Measurements from ENCODE around the gene MTMR10. TPM values are rescaled to one million over a fixed set of nuclear protein-coding genes. Genes with fewer than 3 reads are reported as not detected.
A peak's percentile ranks its signal among the peaks of the same experiment; 100 is the strongest.

MTMR10 gene
- total RNA-seq, 5 donors from 2014 or later (not counting 1 experiment from before 2014, with no cell fraction given), result 29.2 to 40.7 (median 33.1) TPM

- no peaks in the 10 kb centered on the region for H3K9me3 ChIP-seq
- Mint-ChIP-seq H3K4me3 (no peak overlapping the region), H3K4me1 (peaks cover 10 to 11% (median 11%) of the 10 kb centered on the region in 3 donors), H3K9me3 (no peaks in the 10 kb centered on the region), H3K27ac (no peak overlapping the region), H3K27me3 (no peaks in the 10 kb centered on the region), H3K36me3 (peaks cover 53% of the 10 kb centered on the region)
- H3K36me3 ChIP-seq (ENCODE audit: control insufficient read depth in 2 of 2, extremely low read depth in 1 of 2, insufficient read depth in 1 of 2, low read length in 1 of 2), result peaks cover 30 to 61% of the 10 kb centered on the region in 2 donors
- ATAC-seq (replicated peaks in 1 of 4), result no peak
- no peak overlapping the region for H3K27ac ChIP-seq (ENCODE audit: low read length)
- no peaks in the 10 kb centered on the region for H3K27me3 ChIP-seq (replicated peaks in 1 of 2; ENCODE audit: control insufficient read depth in 2 of 2, extremely low read depth in 1 of 2, insufficient read depth in 2 of 2, low read length in 1 of 2)
- no peak overlapping the region for H3K4me3 ChIP-seq (ENCODE audit: control insufficient read depth in 1 of 2, extremely low read depth in 1 of 2, low read length in 1 of 2)
- ChIA-PET POLR2A (no interaction called here), CTCF (no interaction called here)
- no peaks in the 10 kb centered on the region for H3K4me1 ChIP-seq (ENCODE audit: control insufficient read depth in 1 of 2, extremely low read depth in 1 of 2, insufficient read depth in 2 of 2, low read length in 2 of 2)
- DNase-seq, result no peak
- no CpG with 5 or more reads among the region's 5 CpGs for WGBS (ENCODE audit: insufficient coverage)
Measured at GRCh38 chr15:30918366-30918765, 73.1 kb downstream of the MTMR10 start.

GRCh38 chr15:30917675-30918074 lies 73.8 kb downstream of the MTMR10 start:
- no peaks in the 10 kb centered on the region for H3K9me3 Mint-ChIP-seq
- WGBS (ENCODE audit: insufficient coverage), result no CpG with 5 or more reads among the region's 1 CpG
- peaks cover 10 to 15% (median 11%) of the 10 kb centered on the region in 3 donors for H3K4me1 Mint-ChIP-seq
- Histone ChIP-seq H3K4me3 (ENCODE audit: control insufficient read depth in 1 of 2, extremely low read depth in 1 of 2, low read length in 1 of 2) (no peak overlapping the region), H3K4me1 (ENCODE audit: control insufficient read depth in 1 of 2, extremely low read depth in 1 of 2, insufficient read depth in 2 of 2, low read length in 2 of 2) (no peaks in the 10 kb centered on the region), H3K36me3 (ENCODE audit: control insufficient read depth in 2 of 2, extremely low read depth in 1 of 2, insufficient read depth in 1 of 2, low read length in 1 of 2) (peaks cover 30 to 59% of the 10 kb centered on the region in 2 donors), H3K27ac (ENCODE audit: low read length) (no peak overlapping the region), H3K27me3 (replicated peaks in 1 of 2; ENCODE audit: control insufficient read depth in 2 of 2, extremely low read depth in 1 of 2, insufficient read depth in 2 of 2, low read length in 1 of 2) (no peaks in the 10 kb centered on the region), H3K9me3 (no peaks in the 10 kb centered on the region)
- ChIA-PET CTCF (no interaction called here), POLR2A (no interaction called here)
- peaks cover 55% of the 10 kb centered on the region for H3K36me3 Mint-ChIP-seq
- H3K4me3 Mint-ChIP-seq, result no peak overlapping the region
- no peak for DNase-seq
- ATAC-seq (replicated peaks in 1 of 4), result no peak
- H3K27me3 Mint-ChIP-seq, result no peaks in the 10 kb centered on the region
- H3K27ac Mint-ChIP-seq, result no peak overlapping the region

- H3K27ac Mint-ChIP-seq, result peak overlapping the region in 1 of 2 donors; percentile 1
- POLR2A ChIA-PET, result no interaction called here
Measured at GRCh38 chr15:30917013-30917412, 74.4 kb downstream of the MTMR10 start.

GRCh38 chr15:30913761-30914160 lies 77.7 kb downstream of the MTMR10 start:
- Histone ChIP-seq H3K27ac (ENCODE audit: low read length) (no peak overlapping the region), H3K4me1 (ENCODE audit: control insufficient read depth in 1 of 2, extremely low read depth in 1 of 2, insufficient read depth in 2 of 2, low read length in 2 of 2) (no peaks in the 10 kb centered on the region), H3K9me3 (no peaks in the 10 kb centered on the region), H3K4me3 (ENCODE audit: control insufficient read depth in 1 of 2, extremely low read depth in 1 of 2, low read length in 1 of 2) (no peak overlapping the region), H3K27me3 (replicated peaks in 1 of 2; ENCODE audit: control insufficient read depth in 2 of 2, extremely low read depth in 1 of 2, insufficient read depth in 2 of 2, low read length in 1 of 2) (no peaks in the 10 kb centered on the region), H3K36me3 (ENCODE audit: control insufficient read depth in 2 of 2, extremely low read depth in 1 of 2, insufficient read depth in 1 of 2, low read length in 1 of 2) (peaks cover 17 to 47% of the 10 kb centered on the region in 2 donors)
- WGBS (ENCODE audit: insufficient coverage), result 98% methylated on average over 6 of the region's 9 CpGs
- Mint-ChIP-seq H3K36me3 (peaks cover 51% of the 10 kb centered on the region), H3K4me1 (peaks cover 23 to 24% (median 23%) of the 10 kb centered on the region in 3 donors), H3K27me3 (no peaks in the 10 kb centered on the region), H3K27ac (no peak overlapping the region), H3K9me3 (no peaks in the 10 kb centered on the region), H3K4me3 (no peak overlapping the region)
- DNase-seq, result no peak
- POLR2A ChIA-PET, result no interaction called here
- CTCF ChIA-PET, result interaction anchor here in 1 of 2 donors (1.2 kb wide), 1 partner anchor 10 kb away, joined by 4 read pairs; the partner anchor contains the start of gene FAN1
- no peak for ATAC-seq (replicated peaks in 1 of 4)

More at GRCh38 chr15:30917013-30917412, 74.4 kb downstream of the MTMR10 start:
- H3K36me3 Mint-ChIP-seq, result peaks cover 56% of the 10 kb centered on the region
- Histone ChIP-seq H3K4me1 (ENCODE audit: control insufficient read depth in 1 of 2, extremely low read depth in 1 of 2, insufficient read depth in 2 of 2, low read length in 2 of 2) (no peaks in the 10 kb centered on the region), H3K4me3 (ENCODE audit: control insufficient read depth in 1 of 2, extremely low read depth in 1 of 2, low read length in 1 of 2) (no peak overlapping the region), H3K27ac (ENCODE audit: low read length) (no peak overlapping the region), H3K9me3 (no peaks in the 10 kb centered on the region), H3K36me3 (ENCODE audit: control insufficient read depth in 2 of 2, extremely low read depth in 1 of 2, insufficient read depth in 1 of 2, low read length in 1 of 2) (peaks cover 27 to 57% of the 10 kb centered on the region in 2 donors), H3K27me3 (replicated peaks in 1 of 2; ENCODE audit: control insufficient read depth in 2 of 2, extremely low read depth in 1 of 2, insufficient read depth in 2 of 2, low read length in 1 of 2) (no peaks in the 10 kb centered on the region)
- H3K9me3 Mint-ChIP-seq, result no peaks in the 10 kb centered on the region
- H3K4me1 Mint-ChIP-seq, result peaks cover 10 to 15% (median 11%) of the 10 kb centered on the region in 3 donors
- WGBS (ENCODE audit: insufficient coverage), result 83% methylated on average over 6 of the region's 6 CpGs
- DNase-seq (no peak), ATAC-seq (replicated peaks in 1 of 4) (no peak)
- no peak overlapping the region for H3K4me3 Mint-ChIP-seq
- H3K27me3 Mint-ChIP-seq, result no peaks in the 10 kb centered on the region
- CTCF ChIA-PET, result no interaction called here

GRCh38 chr15:30906366-30906765 lies 85.1 kb downstream of the MTMR10 start:
- H3K4me3 ChIP-seq (ENCODE audit: control insufficient read depth in 1 of 2, extremely low read depth in 1 of 2, low read length in 1 of 2), result no peak overlapping the region
- Mint-ChIP-seq H3K9me3 (no peaks in the 10 kb centered on the region), H3K27me3 (no peaks in the 10 kb centered on the region), H3K36me3 (peaks cover 30% of the 10 kb centered on the region), H3K4me1 (peaks cover 50 to 59% (median 57%) of the 10 kb centered on the region in 3 donors), H3K4me3 (no peak overlapping the region), H3K27ac (no peak overlapping the region)
- POLR2A ChIA-PET, result no interaction called here
- 75% methylated on average over 1 of the region's 4 CpGs for WGBS (ENCODE audit: insufficient coverage)
- CTCF ChIA-PET, result no interaction called here
- no peak for DNase-seq
- ATAC-seq (replicated peaks in 1 of 4), result no peak
- H3K4me1 ChIP-seq (ENCODE audit: control insufficient read depth in 1 of 2, extremely low read depth in 1 of 2, insufficient read depth in 2 of 2, low read length in 2 of 2), result peaks cover 3 to 9% of the 10 kb centered on the region in 2 experiments
- no peaks in the 10 kb centered on the region for H3K27me3 ChIP-seq (replicated peaks in 1 of 2; ENCODE audit: control insufficient read depth in 2 of 2, extremely low read depth in 1 of 2, insufficient read depth in 2 of 2, low read length in 1 of 2)
- H3K9me3 ChIP-seq, result peaks cover 2% of the 10 kb centered on the region
- H3K36me3 ChIP-seq (ENCODE audit: control insufficient read depth in 2 of 2, extremely low read depth in 1 of 2, insufficient read depth in 1 of 2, low read length in 1 of 2), result peaks cover 0 to 5% of the 10 kb centered on the region in 2 donors
- H3K27ac ChIP-seq (ENCODE audit: low read length), result no peak overlapping the region

GRCh38 chr15:30905821-30906220 lies 85.6 kb downstream of the MTMR10 start:
- H3K27ac Mint-ChIP-seq, result no peak overlapping the region
- Histone ChIP-seq H3K4me3 (ENCODE audit: control insufficient read depth in 1 of 2, extremely low read depth in 1 of 2, low read length in 1 of 2) (no peak overlapping the region), H3K27ac (ENCODE audit: low read length) (no peak overlapping the region), H3K4me1 (ENCODE audit: control insufficient read depth in 1 of 2, extremely low read depth in 1 of 2, insufficient read depth in 2 of 2, low read length in 2 of 2) (peaks cover 3 to 9% of the 10 kb centered on the region in 2 experiments), H3K9me3 (peaks cover 2% of the 10 kb centered on the region), H3K27me3 (replicated peaks in 1 of 2; ENCODE audit: control insufficient read depth in 2 of 2, extremely low read depth in 1 of 2, insufficient read depth in 2 of 2, low read length in 1 of 2) (no peaks in the 10 kb centered on the region), H3K36me3 (ENCODE audit: control insufficient read depth in 2 of 2, extremely low read depth in 1 of 2, insufficient read depth in 1 of 2, low read length in 1 of 2) (peaks cover 0 to 5% of the 10 kb centered on the region in 2 donors)
- no peaks in the 10 kb centered on the region for H3K9me3 Mint-ChIP-seq
- H3K27me3 Mint-ChIP-seq, result no peaks in the 10 kb centered on the region
- DNase-seq (no peak), ATAC-seq (replicated peaks in 1 of 4) (no peak)
- peaks cover 50 to 59% (median 57%) of the 10 kb centered on the region in 3 donors for H3K4me1 Mint-ChIP-seq
- ChIA-PET CTCF (no interaction called here), POLR2A (no interaction called here)
- H3K4me3 Mint-ChIP-seq, result no peak overlapping the region
- 96% methylated on average over 3 of the region's 5 CpGs for WGBS (ENCODE audit: insufficient coverage)
- H3K36me3 Mint-ChIP-seq, result peaks cover 30% of the 10 kb centered on the region

- ATAC-seq (replicated peaks in 1 of 4) (no peak), DNase-seq (no peak)
- Histone ChIP-seq H3K36me3 (ENCODE audit: control insufficient read depth in 2 of 2, extremely low read depth in 1 of 2, insufficient read depth in 1 of 2, low read length in 1 of 2) (peaks cover 0 to 2% of the 10 kb centered on the region in 2 donors), H3K4me1 (ENCODE audit: control insufficient read depth in 1 of 2, extremely low read depth in 1 of 2, insufficient read depth in 2 of 2, low read length in 2 of 2) (peaks cover 3 to 9% of the 10 kb centered on the region in 2 experiments), H3K27ac (ENCODE audit: low read length) (no peak overlapping the region), H3K27me3 (replicated peaks in 1 of 2; ENCODE audit: control insufficient read depth in 2 of 2, extremely low read depth in 1 of 2, insufficient read depth in 2 of 2, low read length in 1 of 2) (no peaks in the 10 kb centered on the region), H3K4me3 (ENCODE audit: control insufficient read depth in 1 of 2, extremely low read depth in 1 of 2, low read length in 1 of 2) (no peak overlapping the region), H3K9me3 (peaks cover 2% of the 10 kb centered on the region)
- H3K9me3 Mint-ChIP-seq, result no peaks in the 10 kb centered on the region
- ChIA-PET POLR2A (no interaction called here), CTCF (no interaction called here)
- no peaks in the 10 kb centered on the region for H3K27me3 Mint-ChIP-seq
- H3K27ac Mint-ChIP-seq, result peak overlapping the region in 1 of 2 donors; percentile 27
- H3K36me3 Mint-ChIP-seq, result peaks cover 26% of the 10 kb centered on the region
- H3K4me3 Mint-ChIP-seq, result peak overlapping the region; percentile 83 to 99 (median 93)
- peaks cover 47 to 56% (median 54%) of the 10 kb centered on the region in 3 donors for H3K4me1 Mint-ChIP-seq
- 93% methylated on average over 3 of the region's 5 CpGs for WGBS (ENCODE audit: insufficient coverage)
Measured at GRCh38 chr15:30904812-30905211, 86.6 kb downstream of the MTMR10 start.

Measured in T-cell (primary cell).